Breast epithelium (tissue), 3 donors: ENCODE results near the gene CEP295NL.

Experiments used
- CTCF ChIP-seq, 3 donors: fragments of 450-650 bp; IDR thresholded peaks; one replicate each; pipeline ENCODE4 v1.5.1; 2016 to 2017; ENCODE audit warnings: antibody characterized with exemption in 3 of 3, mild to moderate bottlenecking in 3 of 3, moderate library complexity in 3 of 3
- POLR2A ChIP-seq: fragments of 450-650 bp; IDR thresholded peaks from one replicate; pipeline ENCODE4 v1.6.1; 2016; ENCODE audit warnings: antibody characterized with exemption, mild to moderate bottlenecking, moderate library complexity
- POLR2AphosphoS5 ChIP-seq, 3 donors: sonication (generic); formaldehyde crosslinking; IDR thresholded peaks; one replicate each; pipeline ENCODE4 v1.6.1; 2017; ENCODE audit warnings: antibody characterized with exemption in 3 of 3

GRCh38 chr17:78933025-78933958 is 30.3 kb upstream of the CEP295NL start:
- TF ChIP-seq CTCF (IDR thresholded peaks at IDR 0.05) (no peak), POLR2A (no peak), POLR2AphosphoS5 (IDR thresholded peaks at IDR 0.05) (no peak)
